ENCODE measurements around the gene TLE3.

TLE3 gene

DNA sequence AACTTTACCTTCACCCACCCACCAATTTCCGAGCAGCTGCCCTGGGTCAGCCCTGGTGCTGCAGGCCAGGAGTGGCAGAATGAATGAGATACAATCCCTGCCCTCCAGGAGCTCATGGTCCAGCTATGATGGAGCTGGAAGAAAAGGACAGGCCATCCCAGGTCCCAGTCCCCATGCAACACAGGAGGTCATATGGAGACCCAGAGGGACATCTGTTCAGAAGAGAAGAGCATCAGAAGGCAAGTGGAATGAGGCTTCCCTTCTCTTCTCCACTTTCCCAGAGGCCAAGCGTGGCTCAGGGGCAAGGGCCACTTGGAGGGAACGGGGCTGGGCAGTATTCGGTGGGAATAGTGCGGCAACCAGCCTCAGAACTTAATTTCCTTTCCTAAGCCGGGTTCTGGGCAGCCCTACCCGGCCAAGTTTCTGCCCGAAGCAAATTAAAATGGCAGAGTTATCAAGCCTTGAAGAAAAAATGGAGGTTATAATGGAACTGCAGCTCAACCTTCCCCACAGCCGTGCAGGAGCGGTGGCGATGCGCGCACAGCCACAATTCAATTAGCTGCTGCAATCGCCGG is 35.9 kb downstream of the TLE3 start:
- no peak for DNase-seq

DNA sequence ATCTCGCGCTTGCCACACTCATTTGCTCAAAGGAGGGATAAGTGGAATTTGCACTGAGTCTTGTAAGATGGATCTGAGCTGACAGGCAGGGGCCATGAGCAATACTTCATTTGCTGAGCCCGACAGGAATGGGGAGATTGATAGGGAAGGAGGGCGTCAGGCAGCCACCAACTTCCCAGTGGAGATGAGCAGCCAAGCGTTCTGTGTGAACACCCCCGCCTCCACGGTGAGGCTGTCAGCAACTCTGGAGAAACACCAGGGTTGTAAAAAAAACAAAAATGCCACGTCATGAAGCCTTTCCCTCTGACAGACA is 36.8 kb downstream of the TLE3 start:
- no peak for DNase-seq

DNA sequence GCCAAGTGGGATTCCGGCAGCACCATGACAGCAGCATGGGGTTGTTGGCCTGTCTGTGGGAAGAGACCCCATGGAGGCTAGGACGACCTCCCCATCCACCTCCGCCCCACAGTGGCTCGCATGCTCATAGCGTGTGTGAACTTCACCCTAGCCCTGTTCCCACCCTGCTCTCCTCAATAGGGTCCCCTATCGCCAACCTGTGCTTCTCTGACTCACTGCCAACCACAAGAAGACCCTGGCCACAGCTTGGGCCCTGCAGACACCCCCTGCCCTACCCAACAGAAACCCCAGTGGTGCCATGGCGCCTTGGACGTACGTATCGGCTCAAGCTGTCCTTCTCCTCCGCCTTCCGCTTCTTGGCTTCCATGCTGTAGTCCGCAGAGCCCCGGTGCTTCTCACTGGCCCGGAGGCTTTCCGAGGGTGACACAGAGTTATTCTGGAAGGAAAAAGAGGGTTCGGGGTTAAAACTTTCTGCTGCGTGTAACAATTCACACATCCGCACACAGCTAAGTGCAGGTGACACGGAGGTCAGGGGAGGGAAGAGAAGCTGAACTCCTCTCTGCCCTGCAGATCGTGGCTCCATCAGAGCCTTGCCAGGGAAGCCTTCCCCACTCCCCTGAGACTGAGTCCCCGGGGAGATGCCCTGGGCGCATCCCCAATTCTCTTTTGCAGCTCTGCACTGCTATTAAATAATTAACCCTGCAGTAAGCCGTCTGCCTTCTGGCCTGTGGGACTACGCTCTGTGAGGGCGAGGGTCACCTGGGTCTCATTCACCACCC is 37.3 kb downstream of the TLE3 start:
- DNase-seq: no peak

DNA sequence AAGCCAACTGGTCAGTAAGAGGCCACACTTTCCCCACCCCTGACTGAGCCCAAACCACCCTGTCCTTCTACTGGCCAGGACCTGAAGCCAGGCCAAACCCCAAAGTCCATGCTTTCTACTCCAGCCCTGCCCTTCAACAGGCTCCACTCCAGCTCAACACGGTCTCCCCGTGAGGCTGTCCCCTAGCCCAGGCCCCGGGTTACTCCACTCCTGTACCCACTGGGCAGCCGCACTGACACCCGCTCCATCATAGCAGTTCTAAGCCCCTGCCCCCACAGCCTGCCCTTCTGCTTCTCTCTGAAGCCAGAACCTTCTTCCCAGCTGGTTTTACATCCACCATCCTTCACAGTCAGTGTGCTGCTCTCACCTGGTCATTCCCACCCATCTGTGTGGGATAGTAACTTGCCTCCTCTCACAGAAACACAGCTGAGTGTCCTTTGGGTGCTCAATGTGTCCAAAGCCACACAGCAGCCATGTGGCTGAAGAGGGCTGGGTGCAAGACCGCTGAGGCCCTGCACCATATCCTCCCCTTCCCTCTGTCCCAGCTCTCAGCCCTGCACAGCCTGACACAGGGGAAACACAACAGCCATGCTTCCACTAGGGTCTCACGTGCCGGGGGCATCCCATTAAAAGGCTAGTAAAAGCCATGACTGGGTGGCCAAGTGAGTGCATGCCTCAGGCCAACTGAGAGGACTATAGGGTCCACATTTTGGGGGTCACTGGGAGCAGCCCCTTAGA is 38.1 kb downstream of the TLE3 start:
- DNase-seq: no peak

GRCh38 chr15:70058642-70059360 is 38.9 kb downstream of the TLE3 start:
- no peak for DNase-seq

- no peak for DNase-seq
These were observed 39.6 kb downstream of the TLE3 start for GRCh38 chr15:70057931-70058641.

DNA sequence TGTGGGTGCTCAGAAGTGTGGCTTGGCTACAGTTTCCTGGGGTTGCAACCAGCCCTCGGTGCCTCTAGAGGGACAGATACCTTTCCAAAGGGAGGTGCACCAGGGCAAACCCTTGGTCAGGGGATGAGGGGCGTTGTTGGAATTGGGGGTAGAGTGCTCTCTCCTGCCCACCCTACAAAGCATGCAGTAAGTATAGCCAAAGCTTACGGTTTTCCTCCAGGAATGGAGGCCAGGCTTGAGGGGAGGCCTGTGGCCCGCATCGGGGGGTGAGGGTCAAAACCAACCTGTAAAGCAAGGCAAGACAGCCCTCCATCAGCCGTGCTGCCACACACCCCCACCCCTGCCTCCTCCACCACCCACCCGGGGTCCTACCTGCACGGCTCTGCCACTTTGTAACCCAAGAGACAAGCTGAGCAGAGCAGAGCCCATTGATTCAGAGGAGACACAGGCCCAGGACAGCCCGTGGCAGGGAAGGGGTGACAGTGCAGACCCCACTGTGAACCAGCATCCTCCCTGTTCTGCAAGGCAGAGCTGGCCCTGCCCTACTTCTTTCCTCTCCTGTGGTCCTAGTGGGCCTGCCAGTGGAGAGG is 41.5 kb downstream of the TLE3 start:
- DNase-seq: no peak

DNA sequence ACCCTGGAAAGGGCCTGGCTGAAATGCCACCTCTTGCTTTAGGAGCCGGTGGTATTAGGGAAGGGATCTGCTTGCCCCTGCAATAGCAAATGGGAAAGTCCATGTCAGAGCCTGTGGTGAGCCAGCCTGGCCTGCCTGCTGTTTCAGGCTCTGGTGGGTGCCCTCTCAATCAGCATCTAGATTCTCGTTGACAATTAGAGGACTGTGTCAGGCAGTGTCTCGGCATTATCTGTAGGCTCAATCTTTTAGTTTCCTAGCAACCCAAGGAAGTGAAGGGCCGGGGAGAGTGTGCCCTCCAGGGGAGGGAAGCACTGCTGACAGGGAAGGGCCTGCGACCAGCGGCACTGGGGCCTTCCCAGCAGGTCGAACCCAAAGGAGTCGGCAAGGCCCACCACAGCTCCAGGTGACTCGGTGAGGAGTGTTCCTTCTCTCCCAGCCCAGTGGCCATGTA is 42.1 kb downstream of the TLE3 start:
- no peak for DNase-seq

GRCh38 chr15:70054884-70055387 is 42.8 kb downstream of the TLE3 start:
- DNase-seq: no peak

DNA sequence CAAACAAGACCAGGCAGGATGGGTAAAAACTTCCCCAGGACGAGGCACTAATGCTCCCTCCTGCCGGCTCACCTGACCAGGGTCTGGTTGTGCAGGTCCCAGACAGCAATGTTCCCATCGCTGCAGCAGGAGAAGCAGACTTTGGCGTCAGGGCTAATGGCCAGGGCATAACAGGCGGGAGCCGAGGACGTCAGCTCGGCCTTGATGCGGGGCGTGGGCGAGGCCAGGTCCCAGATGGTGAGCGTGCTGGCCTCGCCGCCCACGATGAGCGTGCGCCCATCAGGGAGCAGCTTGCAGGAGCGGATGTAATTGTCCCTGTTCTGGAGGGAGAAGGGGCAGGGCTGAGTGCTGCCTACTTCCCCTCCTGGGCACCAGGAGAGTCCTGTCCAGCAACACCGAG is 43.4 kb downstream of the TLE3 start:
- no peak for DNase-seq

DNA sequence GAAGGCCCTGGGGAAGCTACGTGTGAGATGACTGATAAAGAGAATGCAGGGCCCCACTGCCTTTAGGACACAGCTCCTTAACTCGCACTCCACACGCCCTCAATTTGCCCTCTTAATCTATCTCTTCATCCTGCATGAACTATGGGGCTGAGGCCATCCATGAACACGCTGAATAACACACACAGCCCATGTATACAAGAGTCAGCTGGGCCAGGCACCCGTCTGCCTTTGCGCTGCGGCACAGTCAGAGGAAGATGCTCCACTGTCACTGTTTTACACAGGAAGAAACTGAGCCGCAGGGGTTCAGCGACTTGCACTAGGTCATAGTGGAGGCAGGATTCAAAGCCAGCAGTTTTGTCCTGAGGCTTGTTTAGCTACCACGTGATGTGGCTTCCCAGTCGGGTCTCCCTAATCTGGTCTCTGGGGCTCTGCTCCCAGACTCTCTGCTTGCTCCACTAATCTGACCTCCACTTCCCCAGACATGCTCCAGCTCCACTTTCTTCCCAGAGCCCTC is 43.9 kb downstream of the TLE3 start:
- DNase-seq: no peak

DNA sequence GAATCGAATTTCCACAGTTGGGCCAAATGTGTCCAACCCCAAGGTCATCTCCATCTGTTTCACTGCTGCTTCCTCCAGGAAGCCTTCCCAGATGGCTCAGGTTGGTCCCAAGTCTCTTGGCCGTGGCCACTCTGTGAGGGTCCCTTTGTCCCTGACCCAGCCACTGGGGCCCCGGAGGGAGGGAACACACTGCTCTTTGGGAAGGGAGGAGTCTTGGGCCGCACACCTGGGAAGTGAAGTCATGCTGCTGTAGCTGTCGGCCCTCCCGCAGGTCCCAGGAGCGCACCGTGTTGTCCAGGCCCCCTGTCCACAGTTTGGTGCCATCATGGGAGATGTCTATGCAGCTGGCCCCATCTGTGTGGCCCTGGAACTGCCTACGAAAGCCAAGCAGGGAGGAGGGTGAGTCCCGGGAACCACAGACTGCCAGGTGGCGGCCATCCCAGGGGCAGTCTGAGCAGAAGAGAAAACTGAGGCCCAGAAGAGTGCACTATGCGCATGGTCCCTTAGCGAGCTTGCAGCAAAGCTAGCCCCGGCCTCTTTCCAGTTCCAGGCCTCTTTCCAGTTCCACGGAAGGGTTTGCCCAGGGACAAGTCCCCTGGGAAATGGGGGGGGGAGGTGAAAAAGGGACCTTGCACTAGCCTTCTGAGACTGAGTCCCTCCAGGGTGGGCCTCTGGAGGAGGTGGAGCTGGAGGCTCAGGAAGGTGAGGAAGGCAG is 44.6 kb downstream of the TLE3 start:
- DNase-seq: no peak

- no peak for DNase-seq
These were observed 45.6 kb downstream of the TLE3 start for GRCh38 chr15:70051948-70052633.

DNA sequence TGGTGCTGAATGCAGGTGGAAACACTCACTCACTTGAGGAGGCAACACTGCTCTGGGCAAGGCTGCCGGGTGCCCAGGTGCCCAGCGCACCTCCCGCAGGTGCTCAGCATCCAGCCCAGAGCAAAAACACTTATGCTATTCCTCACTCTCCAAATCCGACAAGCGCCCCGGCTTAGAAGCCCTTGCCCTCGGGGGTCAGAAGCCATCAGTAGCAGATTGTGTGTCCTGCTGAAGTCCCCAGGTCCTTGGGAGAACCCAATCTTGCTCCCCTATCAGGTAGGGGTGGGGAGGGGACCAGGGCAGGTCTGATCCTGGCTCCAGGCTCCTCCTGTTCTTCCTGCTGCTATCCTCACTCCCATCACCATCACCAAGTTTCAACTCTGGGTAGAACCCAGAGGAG is 46.7 kb downstream of the TLE3 start:
- DNase-seq: no peak

- no peak for DNase-seq
These were observed 47.3 kb downstream of the TLE3 start for GRCh38 chr15:70050441-70050840.

GRCh38 chr15:70049701-70050301 is 47.9 kb downstream of the TLE3 start:
- DNase-seq: no peak

GRCh38 chr15:70048578-70049514 is 48.9 kb downstream of the TLE3 start:
- DNase-seq: no peak

DNA sequence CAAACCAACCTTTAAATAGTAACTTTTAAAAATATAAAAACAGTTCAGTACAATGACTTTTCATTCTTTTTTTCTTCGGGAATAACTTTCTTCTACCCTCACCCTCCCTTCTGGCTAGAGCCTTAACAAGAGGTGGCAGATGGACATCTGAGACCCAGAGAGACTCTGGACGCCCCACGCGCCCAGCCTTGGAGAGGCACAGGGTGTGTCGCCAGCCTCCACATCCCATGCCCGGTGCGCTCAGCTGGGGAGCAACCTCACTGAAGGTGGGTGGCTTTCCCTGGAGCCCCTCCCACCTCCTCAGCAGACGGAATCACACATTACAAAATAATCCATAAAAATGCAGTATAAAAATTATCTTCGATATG is 49.5 kb downstream of the TLE3 start:
- DNase-seq: no peak
